GM20000 (cell line): Measurements from ENCODE around the gene WDR73.

Source experiments
- DNase-seq: peaks from one replicate; pipeline ENCODE4 v3.0.0; 2012; ENCODE audit warnings: low spot score
- TF ChIP-seq, protein P1 (sequence below): IDR thresholded peaks from 2 replicates; pipeline ENCODE4 v1.5.1; 2012; ENCODE audit warnings: mild to moderate bottlenecking, control low read depth; ENCODE audit errors: extremely low read depth, missing control alignments

The WDR73 gene

DNA sequence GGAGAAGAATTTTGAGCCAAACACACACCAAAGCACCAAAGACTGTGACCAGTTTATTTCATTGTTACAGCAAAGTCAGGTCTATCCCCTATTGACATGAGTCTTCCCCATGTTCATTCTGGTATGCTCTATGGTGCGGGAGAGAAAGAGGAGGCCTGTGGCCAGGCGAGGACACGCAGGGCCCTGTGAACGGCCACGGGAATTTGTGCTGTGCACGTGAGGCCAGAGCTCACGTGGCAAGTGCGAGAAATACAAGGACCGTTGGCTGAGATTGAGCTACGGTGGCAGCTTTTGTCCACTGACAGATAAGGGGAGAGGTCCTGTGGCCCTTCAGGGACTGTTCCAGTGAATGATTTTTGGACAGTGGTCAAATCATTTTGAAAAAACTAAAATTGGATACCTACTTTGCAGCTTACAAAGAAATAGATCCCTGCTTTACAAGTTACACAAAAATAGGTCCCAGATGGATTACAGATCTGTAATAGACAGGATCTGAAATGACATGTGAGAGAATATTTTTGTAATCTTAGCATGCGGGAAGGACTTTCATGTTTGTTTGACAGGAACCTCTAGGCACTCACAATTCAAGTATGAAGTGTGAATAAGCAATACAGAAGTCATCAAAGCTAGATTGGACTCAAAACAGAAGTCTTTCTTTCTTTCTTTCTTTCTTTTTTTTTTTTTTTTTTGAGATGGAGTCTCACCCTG is 44.1 kb downstream of the WDR73 start:
- TF ChIP-seq, protein P1, sequence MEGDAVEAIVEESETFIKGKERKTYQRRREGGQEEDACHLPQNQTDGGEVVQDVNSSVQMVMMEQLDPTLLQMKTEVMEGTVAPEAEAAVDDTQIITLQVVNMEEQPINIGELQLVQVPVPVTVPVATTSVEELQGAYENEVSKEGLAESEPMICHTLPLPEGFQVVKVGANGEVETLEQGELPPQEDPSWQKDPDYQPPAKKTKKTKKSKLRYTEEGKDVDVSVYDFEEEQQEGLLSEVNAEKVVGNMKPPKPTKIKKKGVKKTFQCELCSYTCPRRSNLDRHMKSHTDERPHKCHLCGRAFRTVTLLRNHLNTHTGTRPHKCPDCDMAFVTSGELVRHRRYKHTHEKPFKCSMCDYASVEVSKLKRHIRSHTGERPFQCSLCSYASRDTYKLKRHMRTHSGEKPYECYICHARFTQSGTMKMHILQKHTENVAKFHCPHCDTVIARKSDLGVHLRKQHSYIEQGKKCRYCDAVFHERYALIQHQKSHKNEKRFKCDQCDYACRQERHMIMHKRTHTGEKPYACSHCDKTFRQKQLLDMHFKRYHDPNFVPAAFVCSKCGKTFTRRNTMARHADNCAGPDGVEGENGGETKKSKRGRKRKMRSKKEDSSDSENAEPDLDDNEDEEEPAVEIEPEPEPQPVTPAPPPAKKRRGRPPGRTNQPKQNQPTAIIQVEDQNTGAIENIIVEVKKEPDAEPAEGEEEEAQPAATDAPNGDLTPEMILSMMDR: no peak
- no peak for DNase-seq

DNA sequence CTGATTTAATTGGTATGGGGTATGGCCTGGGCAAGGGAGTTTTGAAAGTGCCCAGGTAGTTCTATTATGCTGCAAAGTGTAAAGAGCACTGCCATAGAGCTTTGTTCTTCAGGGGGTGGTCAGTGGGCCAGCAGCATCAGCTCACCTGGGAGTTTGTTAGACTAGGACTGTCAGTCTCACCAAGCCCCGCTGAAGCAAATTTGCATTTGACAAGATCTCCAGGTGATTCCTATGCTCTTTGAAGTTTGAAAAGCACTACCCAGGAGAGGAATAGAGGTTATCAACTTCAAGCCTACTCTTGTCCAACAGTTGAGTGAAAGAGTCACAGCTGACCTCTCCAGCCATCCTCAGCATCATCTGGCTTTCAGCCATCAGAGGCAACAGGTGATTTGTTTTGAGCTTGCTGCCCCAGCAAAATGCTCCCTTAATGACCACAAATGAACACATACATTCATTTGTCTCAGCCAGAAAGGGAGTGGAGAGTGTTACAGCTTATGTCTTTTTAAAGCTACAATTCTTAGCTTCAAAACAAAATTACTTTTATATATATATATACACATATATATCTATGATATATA is 45.3 kb downstream of the WDR73 start:
- DNase-seq: no peak
- TF ChIP-seq, protein P1: no peak

DNA sequence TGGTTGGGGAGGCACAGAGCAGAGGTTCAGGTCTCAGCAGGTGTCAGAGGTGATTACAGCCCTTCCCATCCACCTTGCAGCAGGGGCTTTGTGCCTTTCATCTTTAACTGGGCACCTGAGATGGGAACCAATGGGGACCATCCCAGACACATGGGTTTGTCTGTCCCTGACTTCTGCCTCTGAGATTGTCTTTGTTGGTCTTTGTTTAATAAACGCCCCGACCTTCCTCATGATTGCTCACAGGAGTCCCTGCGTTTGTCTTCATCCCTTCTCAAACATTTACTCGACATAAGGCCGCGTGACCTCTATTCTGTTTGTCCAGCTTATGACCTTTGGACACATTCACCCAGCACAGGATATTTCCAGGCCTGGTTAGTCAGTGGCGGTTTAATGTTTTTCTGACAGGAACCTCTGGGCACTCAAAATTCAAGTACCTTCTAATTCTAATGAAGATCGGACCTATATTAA is 47.4 kb downstream of the WDR73 start:
- DNase-seq: no peak
- TF ChIP-seq, protein P1: no peak

DNA sequence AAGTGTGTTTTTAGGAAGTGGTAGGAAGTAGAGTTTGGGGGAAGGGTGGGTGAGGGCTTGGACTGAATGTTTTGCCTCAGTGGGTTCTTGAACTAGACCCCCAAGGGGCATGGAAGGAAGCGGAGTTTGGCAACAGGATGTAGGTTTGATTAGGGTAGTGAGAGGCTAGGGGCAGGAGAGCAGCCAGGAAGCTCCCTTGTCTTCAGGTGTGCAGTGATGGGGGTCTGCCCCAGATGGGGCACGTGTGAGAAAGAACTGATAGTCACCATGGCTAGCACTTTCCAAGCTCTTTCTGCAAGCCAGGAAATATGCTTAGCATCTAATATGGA is 48.6 kb downstream of the WDR73 start:
- no peak for DNase-seq
- TF ChIP-seq, protein P1: no peak

DNA sequence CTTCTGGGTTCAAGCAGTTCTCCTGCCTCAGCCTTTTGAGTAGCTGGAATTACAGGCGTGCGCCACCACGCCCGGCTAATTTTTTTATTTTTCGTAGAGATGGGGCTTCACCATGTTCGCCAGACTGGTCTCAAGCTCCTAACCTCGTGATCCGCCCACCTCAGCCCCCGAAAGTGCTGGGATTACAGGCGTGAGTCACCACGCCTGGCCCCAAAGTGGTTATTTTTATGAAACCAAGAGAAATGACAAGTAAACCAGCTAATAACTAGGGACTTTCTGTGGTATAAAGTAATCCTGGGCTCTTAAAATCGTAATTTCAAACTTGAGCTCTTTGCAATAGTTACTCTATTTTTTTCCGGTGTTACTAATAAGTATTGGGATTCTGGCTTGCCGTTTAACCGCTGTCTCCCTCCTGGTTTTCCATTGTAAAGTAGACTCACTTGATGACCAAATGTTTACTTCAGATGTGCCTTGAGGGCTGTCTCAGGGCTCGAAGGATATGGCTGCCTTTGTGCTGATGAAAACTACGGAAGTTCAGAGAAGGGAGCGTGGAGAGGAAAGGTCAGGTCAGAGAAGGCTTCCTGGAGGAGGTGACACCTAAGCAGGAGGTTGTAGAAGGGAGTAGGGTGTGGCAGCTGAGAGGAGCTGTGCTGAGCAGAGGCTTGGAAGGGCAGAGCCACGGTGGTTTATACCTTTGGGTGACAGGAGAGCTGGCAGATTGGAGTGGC is 49.1 kb downstream of the WDR73 start:
- TF ChIP-seq, protein P1: no peak
- no peak for DNase-seq

DNA sequence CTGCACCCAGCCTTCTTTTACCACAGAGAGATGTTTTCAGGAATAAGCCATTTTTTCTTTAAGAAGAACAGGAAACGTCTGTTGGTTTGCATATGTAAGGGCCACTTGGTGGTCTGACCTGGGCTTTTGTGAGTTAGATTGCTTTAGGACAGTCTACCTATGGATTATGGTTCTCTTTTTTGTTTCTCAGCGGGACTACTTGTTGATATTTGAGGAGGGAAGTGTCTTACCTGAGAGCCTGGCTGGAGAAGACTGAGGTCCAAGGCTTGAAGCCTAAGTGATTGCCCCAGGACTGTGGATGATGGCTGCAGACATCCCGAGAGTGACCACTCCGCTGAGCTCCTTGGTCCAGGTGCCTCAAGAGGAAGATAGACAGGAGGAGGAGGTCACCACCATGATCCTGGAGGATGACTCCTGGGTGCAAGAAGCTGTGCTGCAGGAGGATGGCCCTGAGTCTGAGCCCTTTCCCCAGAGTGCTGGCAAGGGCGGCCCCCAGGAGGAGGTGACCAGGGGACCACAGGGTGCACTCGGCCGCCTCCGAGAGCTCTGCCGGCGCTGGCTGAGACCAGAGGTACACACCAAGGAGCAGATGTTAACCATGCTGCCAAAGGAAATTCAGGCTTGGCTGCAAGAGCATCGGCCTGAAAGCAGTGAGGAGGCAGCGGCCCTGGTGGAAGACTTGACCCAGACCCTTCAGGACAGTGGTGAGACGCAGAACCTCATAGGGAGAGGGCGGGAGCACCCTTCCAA is 50.3 kb downstream of the WDR73 start:
- TF ChIP-seq, protein P1: no peak
- DNase-seq: no peak

DNA sequence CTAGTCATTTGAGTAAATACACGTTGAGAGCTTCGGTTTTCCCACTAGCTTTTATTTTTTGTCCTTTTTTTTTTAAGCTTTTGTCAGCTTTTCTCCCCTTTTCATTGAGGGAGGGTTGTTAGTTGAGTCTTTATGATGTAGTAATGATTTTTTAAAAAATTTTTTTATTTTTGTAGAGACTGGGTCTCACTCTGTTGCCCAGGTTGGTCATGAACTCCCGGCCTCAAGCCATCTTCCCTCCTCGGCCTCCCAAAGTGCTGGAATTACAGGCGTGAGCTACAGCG is 52.6 kb downstream of the WDR73 start:
- TF ChIP-seq, protein P1: no peak
- no peak for DNase-seq
